HCT116 (cell line): ENCODE results near the gene SLC7A8.

Experiments
- EZH2 ChIP-seq: fragments of 200-600 bp; sonication (generic); IDR thresholded peaks from 2 replicates; pipeline ENCODE4 v1.6.1; 2017; ENCODE audit warnings: antibody characterized with exemption, mixed run types
- POLR2A ChIP-seq: IDR thresholded peaks from 2 replicates; pipeline ENCODE4 v1.7.0; 2011; ENCODE audit warnings: borderline replicate concordance; ENCODE audit not compliant: insufficient read depth, insufficient read length; ENCODE audit errors: extremely low read depth
- POLR2AphosphoS5 ChIP-seq: IDR thresholded peaks from 2 replicates; pipeline ENCODE4 v1.6.1; 2011; ENCODE audit warnings: mild to moderate bottlenecking, low read depth, low read length, moderate library complexity
- RAD21 ChIP-seq: IDR thresholded peaks from 2 replicates; pipeline ENCODE4 v1.6.1; 2012; ENCODE audit warnings: low read depth, mild to moderate bottlenecking
- TF ChIP-seq, protein P1 (sequence below), 3 experiments: fragments of 200-600 bp in 1 of 3; sonication (generic) in 1 of 3; IDR thresholded peaks in 2 of 3; conservative IDR thresholded peaks in 1 of 3; 2 replicates each; pipeline ENCODE4 v1.5.1; 2012 to 2017; ENCODE audit warnings: low read depth in 2 of 3, low read length in 2 of 3, antibody characterized with exemption in 1 of 3, borderline replicate concordance in 1 of 3, control low read depth in 1 of 3, mild to moderate bottlenecking in 1 of 3, mixed read lengths in 1 of 3, mixed run types in 1 of 3, moderate library complexity in 1 of 3; ENCODE audit not compliant: insufficient read depth in 1 of 3

DNA sequence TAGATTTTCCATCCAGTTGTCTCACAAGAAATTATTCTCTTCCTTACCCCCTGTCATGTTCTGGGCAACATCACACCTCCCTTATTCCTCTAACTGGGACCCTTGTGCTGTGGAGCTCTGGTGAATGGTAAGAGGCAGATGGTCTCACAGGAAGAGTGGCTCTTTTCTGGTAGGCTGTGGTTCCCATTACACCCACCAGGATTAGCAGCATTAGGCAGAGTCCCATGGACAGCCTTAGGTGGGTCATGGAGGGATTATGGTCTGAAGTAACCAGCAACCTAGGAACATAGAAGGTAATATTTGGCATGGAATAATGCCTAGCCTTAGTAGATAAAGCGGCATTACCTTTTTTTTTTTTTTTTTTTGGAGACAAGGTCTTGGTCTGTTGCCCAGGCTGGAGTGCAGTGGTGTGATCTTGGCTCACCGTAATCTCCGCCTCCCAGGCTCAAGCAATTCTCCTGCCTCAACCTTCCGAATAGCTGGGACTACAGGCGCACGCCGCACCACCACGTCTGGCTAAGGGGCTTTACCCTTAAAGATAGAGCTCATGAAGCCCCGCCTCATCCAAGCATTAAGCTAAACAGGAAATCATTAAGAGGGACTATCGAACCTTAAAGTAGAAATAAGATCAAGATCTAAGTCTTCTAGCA, 84.1 kb downstream of the SLC7A8 start:
- no peak for TF ChIP-seq POLR2A
- TF ChIP-seq POLR2AphosphoS5 = no peak
- TF ChIP-seq RAD21 = no peak
- TF ChIP-seq, protein P1, sequence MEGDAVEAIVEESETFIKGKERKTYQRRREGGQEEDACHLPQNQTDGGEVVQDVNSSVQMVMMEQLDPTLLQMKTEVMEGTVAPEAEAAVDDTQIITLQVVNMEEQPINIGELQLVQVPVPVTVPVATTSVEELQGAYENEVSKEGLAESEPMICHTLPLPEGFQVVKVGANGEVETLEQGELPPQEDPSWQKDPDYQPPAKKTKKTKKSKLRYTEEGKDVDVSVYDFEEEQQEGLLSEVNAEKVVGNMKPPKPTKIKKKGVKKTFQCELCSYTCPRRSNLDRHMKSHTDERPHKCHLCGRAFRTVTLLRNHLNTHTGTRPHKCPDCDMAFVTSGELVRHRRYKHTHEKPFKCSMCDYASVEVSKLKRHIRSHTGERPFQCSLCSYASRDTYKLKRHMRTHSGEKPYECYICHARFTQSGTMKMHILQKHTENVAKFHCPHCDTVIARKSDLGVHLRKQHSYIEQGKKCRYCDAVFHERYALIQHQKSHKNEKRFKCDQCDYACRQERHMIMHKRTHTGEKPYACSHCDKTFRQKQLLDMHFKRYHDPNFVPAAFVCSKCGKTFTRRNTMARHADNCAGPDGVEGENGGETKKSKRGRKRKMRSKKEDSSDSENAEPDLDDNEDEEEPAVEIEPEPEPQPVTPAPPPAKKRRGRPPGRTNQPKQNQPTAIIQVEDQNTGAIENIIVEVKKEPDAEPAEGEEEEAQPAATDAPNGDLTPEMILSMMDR (IDR thresholded peaks at IDR 0.05 in 2 of 3, conservative IDR thresholded peaks at IDR 0.05 in 1 of 3; ENCODE audit: borderline replicate concordance in 1 of 3, insufficient read depth in 1 of 3, low read depth in 2 of 3, low read length in 2 of 3) = no peak
- TF ChIP-seq EZH2 = no peak
